Suppressor macrophage (primary cell): Measurements from ENCODE around the gene CPZ.

Experiments
- DNase-seq, 4 experiments: peaks; one replicate each; pipeline ENCODE4 v3.0.0-alpha.2; 2020 to 2022
- total RNA-seq, 17 experiments: gene quantifications; one replicate each; lab custom pipeline; 2026; ENCODE audit warnings: mixed read lengths in 6 of 17, inconsistent platforms in 3 of 17; lab: John Stamatoyannopoulos, UW

CPZ gene
- 0 to 0.22 (median 0) reads per million in 17 experiments for total RNA-seq

- no peak for DNase-seq
These were observed at the start of gene CPZ for GRCh38 chr4:8592366-8593263. TSS of gene CPZ (plus strand) at chr4:8592765. CDS start at chr4:8592834, 69 bp downstream.

DNA sequence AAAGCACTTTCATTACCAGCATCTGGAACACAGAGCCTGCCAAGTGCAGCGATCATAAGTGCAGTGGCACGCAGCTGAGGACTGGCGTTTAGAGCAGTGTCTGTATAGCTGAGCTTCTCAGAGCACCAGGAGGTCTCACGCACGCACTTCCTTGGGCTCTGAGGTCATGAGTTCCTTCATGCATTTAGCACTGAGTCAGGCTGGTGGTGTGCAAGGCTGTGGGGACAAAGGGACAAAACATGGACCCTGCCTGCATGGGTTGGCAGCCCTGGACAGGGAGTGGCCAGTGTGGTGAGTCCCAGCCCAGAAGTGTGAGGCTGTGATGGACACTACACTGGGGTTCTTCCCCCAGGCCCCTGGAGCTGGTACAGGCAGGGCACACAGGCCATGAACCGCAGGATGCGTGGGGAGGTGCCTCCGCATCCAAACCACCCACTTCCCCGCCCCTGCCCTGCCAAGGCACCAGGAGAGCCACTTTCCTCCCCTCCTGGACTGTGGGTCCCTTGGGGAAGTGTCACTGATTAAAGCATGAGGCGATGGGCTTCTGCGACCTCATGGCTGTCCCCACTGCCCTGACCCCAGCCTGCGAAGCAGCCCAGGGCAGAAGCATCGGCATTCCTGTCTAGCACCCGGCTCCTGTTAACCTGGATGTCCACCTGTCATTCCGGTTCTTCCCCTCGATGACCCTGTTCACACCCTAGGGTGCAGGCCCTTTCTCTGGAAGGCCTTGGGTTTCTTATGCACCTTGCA is 49.6 kb upstream of the CPZ start:
- no peak for DNase-seq

GRCh38 chr4:8543623-8544022 is 48.9 kb upstream of the CPZ start:
- peak in 1 of 4 experiments; percentile 6 for DNase-seq

GRCh38 chr4:8544282-8544681 is 48.3 kb upstream of the CPZ start:
- DNase-seq: no peak

- no peak for DNase-seq
These were observed 47.7 kb upstream of the CPZ start for GRCh38 chr4:8544741-8545438.

DNA sequence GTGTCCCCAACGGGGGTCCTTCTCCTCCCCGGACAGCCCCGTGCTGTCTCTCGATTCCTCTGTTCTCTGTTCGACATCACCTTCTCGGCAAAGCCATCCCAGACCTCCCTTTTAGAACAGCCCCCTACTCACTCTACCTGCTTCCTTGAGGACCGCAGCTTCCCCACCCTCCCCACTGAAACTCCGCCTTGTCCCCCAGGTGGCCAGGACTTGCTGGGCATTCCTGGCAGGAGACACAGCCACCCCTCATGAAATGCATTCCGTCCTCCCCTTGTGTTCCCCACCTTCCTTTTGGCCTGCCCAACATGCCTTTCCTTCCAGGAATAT is 47.2 kb upstream of the CPZ start:
- no peak for DNase-seq

- no peak for DNase-seq
These were observed 45.8 kb upstream of the CPZ start for GRCh38 chr4:8546766-8547107.

DNA sequence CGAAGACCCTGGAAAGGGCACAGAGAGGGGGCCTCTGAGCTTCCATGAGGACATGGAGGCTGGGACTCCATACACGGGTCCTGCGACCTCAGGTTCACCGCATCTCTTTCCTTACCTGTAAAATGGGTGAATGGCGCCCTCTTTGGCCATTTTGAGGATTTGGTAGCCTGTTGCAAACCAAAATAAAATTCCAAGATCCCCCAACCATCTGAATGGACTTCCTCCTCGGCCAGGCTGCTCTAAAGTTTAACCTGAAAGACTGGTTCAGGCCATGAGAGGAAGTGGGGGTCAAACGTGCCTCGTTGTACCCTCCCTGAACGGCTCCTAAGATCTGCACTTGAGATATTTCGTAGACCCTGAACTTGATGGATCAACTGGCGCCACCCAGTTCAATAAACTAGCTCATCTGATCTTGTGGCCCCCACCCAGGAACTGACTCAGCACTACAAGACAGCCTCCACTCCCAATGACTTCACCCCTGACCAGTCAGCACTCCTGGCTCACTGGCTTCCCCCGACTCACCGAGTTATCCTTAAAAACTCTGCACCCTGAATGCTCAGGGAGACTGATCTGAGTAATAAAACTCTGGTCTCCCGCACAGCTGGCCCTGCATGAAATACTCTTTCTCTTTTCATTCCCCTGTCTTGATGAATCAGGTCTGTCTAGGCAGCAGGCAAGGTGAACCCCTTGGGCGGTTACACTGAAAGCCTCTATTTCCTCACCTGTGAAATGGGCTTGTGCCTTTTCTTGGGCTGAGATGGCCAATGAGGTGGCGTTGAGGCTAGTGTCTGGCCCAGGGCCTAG is 45.3 kb upstream of the CPZ start:
- peak in 3 of 4 experiments; percentile 3 to 8 (median 8) for DNase-seq

- no peak for DNase-seq
These were observed 44.4 kb upstream of the CPZ start for GRCh38 chr4:8547912-8548730.

GRCh38 chr4:8548731-8549351 is 43.7 kb upstream of the CPZ start:
- DNase-seq: no peak

- no peak for DNase-seq
These were observed 43.1 kb upstream of the CPZ start for GRCh38 chr4:8549352-8549931.

GRCh38 chr4:8550691-8551090 is 41.9 kb upstream of the CPZ start:
- no peak for DNase-seq

DNA sequence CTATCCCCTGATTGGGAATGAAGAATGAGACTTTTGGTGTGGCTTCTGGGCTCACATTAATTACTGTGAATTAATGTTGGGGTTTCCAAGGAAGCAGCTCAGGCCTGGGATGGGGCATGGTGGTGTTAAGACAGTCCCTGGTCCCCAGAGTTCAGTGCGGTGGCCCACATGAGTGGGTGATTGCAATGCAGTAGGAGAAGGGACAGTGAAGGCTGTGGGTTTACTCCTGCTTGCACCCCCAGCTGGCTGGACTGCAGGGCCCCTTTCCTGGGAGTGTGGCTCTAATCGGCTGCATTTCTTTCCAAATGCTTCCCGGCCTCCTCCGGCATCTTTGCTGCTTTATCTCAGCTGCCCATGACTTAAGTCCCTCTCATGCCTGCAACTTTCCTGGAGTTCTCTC is 40.5 kb upstream of the CPZ start:
- no peak for DNase-seq

GRCh38 chr4:8552581-8553205 is 39.9 kb upstream of the CPZ start:
- no peak for DNase-seq

DNA sequence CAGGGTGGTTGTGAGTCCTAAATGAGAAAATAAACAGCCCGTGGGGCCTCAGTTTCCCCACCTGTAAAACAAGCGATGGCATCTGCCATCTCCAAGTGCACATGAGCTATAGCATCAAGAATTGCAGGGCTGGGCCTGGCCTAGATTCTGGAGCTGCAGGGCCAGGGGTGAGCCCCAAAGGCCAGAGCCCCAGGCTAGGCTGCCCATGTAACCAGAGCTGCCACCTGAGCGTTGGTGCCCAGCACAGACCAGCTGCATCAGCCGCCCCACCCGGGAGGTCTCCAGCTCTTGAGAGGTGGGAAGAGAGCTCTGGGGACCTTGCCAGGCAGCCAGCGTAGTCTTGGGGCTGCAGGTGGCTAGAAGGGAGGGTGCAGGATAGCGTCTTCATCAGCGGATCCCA is 39.3 kb upstream of the CPZ start:
- DNase-seq: no peak

DNA sequence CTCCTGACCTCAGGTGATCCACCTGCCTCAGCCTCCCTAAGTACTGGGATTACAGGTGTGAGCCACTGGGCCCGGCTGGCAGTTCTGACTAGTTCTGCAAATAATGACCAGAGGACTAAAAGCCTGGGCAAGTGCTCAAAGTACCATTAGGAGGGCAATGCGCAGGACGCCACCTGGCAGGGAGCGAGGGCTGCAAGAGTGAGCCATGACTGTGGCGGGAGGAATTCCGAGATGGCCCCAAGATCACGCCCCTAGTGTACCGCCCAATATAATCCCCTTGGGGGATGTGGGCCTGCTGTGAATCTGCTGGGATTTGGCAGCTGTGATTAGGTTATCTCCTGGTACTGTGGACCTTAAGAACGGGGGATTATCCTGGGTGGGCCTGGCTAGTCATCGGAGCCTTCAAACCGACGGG is 38.6 kb upstream of the CPZ start:
- DNase-seq: no peak

DNA sequence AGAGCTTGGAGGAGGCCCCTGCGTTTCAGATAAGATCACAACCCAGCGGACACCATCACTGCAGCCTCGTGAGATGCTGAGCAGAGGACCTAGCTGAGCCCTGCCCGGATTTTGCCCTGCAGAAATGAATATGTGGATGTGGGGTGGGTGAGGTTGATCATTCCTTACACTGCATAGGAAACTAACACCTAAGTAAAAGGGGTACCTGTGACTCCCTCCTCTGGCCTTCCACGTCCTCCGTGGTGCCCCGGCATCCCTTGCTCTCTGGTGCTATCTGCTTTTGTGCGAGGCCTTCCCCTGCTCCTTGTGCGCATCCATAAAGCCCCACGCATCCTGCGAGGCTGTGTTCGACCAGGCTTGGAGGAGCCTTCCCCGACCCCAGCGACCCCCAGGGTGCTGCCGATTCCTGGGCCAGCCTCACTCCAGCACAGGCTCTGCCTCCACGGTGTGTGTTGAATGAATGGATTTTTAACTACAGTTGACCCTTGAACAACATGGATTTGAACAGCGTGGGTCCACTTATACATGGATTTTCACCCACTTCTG is 37.9 kb upstream of the CPZ start:
- DNase-seq: no peak

DNA sequence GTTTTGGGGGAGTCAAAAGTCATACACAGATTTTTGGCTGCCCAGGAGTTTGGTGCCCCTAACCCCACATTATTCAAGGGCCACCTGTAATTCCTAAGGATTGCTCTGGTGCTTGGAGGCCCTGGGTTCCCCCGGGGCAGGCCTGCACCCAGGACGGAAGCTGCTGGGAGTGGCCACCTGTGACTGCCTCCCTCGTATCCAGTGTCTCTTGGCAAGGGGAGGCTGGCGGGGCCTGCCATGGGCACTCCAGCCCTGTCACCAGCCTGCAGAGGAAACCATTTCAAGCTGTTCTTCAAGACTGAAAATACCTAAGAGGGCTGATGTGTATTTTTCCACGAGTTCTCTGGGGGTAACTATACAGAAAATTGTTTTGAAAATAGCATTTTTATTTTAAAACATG is 36.8 kb upstream of the CPZ start:
- no peak for DNase-seq

DNA sequence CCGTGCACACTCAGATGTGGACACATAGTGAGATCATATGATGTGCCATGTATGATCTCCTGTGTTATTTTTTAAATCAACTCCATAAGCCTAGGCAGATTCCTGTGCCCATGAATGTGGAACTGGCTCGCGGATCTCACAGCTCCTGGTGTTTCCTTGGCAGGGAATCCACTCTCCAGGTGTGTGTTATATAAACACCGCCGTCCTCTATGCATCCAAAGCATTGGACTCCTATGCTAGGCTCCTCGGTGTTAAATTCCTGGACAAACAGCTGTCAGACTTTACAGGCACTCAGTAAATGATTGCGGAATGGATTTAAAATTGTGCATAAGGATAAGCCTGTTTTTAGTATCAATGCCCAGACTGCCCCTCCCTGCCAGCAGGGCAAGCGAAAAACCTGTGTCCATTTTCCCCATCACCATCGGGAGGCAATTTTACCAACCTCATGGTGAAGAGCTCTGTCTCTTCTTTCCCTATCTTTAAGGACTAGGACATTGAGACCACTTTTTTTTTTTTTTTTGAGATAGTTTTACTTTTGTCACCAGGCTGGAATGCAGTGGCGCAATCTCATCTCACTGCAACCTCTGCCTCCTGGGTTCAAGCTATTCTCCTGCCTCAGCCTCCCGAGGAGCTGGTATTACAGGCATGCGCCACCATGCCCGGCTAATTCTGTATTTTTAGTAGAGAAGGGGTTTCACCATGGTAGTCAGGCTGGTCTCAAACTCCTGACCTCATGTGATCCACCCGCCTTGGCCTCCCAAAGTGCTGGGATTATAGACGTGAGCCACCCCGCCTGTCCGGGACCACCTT is 36.0 kb upstream of the CPZ start:
- DNase-seq: no peak
